Stimulated activated memory B cell treated with anti-CD40 and anti-IgM and Interleukin-4, amounts not matched to agents 10 μg/mL and 1 μg/mL and 100 μg/mL, for 72 hours (primary cell): Measurements from ENCODE around the gene LTA.
A peak's percentile ranks its signal among the peaks of the same experiment; 100 is the strongest.

ENCODE experiments used
- ATAC-seq: fragments of 150-1000 bp; cut with Tn5 transposase; 2 replicates; pipeline ENCODE4 v1.10.0; 2021
- H3K27ac Mint-ChIP-seq: one replicate; pipeline ENCODE4 v1.8.0; 2022; ENCODE audit warnings: mild to moderate bottlenecking, mixed read lengths
- H3K27me3 Mint-ChIP-seq: one replicate; pipeline ENCODE4 v1.8.0; 2022; ENCODE audit warnings: mixed read lengths
- H3K36me3 Mint-ChIP-seq: one replicate; pipeline ENCODE4 v1.8.0; 2022; ENCODE audit warnings: mixed read lengths
- H3K4me1 Mint-ChIP-seq: one replicate; pipeline ENCODE4 v1.8.0; 2022; ENCODE audit warnings: mixed read lengths
- H3K4me3 Mint-ChIP-seq: one replicate; pipeline ENCODE4 v1.8.0; 2022; ENCODE audit warnings: mild to moderate bottlenecking, moderate library complexity, mixed read lengths
- H3K9me3 Mint-ChIP-seq: one replicate; pipeline ENCODE4 v1.8.0; 2022; ENCODE audit warnings: mixed read lengths

LTA gene

DNA sequence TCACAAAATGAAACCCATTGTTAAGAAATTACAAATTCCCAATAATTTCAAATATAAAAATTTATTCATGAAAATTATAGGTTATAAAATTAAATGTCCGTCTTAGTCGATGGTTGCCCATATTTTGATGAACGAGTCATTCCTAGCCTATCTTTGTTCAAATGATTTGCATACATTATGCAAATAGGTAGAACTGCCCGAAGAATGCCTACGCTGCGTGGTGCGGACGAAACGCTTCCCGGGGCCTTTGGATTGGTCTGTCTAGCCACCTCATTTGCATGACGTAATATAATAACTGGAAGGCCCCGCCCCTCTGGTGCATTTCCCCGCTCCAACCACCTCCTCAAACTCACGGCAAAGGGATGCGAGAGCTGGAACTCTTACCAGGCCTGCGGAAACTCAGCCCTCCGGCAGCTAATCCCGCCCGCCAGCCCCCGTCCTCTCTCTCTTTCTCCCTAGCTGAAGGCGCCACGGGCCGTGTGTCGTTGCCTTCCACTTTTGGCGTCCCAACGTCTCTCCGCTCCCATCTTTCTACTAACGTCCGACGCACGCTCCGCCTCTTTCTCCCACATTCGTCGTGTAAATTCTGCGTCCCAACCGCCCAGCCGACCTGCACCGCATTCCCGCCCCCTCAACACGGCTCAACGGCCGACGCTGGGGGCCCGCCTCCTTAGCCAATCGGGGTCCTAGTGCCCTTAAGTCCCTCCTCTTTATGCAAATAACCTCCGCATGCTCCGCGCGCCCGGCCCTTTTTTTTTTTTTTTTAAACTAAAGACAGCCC, 47.9 kb downstream of the LTA start:
- peak; percentile 96 for ATAC-seq
- H3K4me1 Mint-ChIP-seq, result peaks cover 36% of the 10 kb centered on the region
- no peaks in the 10 kb centered on the region for H3K9me3 Mint-ChIP-seq
- peaks cover 24% of the 10 kb centered on the region for H3K36me3 Mint-ChIP-seq
- no peaks in the 10 kb centered on the region for H3K27me3 Mint-ChIP-seq
- peak overlapping the region; percentile 82 for H3K4me3 Mint-ChIP-seq
- H3K27ac Mint-ChIP-seq, result peak overlapping the region; percentile 88

DNA sequence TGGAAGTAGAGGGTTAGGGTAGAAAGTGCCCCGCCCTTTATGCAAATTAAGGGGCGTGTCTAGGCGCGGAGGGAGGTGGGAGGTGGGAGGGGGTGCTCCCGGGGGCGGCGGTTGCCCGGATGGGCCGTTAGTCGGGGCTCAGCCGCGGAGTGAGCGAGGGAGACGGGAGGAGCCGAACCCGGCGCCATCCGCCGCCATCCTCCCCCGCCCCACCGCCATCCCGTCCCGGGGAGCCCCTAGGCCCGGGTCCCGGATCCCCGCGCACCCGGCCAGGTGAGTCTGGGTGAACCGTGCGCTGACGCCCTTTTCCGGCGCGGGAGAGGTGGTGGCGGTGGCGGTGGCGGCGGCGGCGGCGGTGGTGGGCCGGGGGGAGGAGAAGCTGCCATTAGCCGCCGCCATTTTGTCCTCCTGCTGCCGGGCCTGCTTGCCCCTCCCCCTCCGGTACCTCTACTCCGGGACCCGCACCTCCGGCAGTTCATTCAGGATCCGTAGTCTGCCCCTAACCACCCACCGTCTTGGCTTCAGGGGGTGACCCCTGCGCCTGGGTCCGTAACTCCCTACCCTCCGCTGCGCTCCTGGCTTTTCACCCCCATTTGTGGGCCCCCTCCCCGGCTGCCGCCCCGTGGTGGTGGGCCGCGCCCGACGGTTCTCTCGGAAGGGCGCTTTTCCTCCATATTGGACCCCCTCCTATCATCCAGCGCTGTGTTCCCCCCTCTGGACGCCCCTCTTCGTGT, 48.7 kb downstream of the LTA start, which contains the start of gene PRRC2A:
Gene PRRC2A, plus strand, starts transcription at position 130 of the 734 bp plus-strand sequence. CDS start 2,075 bp downstream, outside the sequence.
- Mint-ChIP-seq H3K27me3 (no peaks in the 10 kb centered on the region), H3K36me3 (peaks cover 32% of the 10 kb centered on the region), H3K27ac (peak within 1 kb of the TSS; percentile 88), H3K4me1 (peaks cover 29% of the 10 kb centered on the region), H3K9me3 (no peaks in the 10 kb centered on the region), H3K4me3 (peak within 1 kb of the TSS; percentile 82)
- ATAC-seq, result peak; percentile 58

DNA sequence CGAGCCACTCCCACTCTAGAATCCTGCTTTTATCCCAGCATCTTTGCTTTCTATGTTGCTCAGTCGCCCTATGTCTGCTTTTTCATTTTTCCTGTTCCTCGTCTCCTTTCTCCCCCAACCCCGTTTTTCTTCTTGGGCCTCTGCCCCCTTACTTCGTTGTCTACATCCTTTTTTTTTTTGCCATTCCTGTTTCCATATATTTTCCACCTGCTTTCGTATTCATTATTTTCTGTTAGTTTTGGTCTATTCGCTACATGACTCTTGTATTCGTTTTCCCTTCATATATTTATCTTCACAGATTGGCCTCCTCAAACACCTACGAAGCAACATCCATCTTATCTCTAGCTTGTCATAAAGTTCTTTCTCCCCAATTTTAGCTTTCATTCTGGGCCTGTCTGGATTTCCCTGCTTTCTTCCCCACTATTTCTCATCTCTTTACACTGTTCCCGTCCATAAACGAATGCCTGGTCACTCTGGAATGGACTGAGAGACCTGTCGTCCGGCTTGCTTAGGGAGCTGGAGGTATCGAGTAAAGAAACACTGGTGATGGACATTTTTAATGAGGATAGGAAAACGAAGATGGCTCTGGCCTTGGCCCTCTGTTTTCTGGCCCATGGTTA, 49.3 kb downstream of the LTA start:
- no peak for ATAC-seq
- Mint-ChIP-seq H3K27ac (peak overlapping the region; percentile 88), H3K9me3 (no peaks in the 10 kb centered on the region), H3K4me3 (peak overlapping the region; percentile 82), H3K36me3 (peaks cover 39% of the 10 kb centered on the region), H3K27me3 (no peaks in the 10 kb centered on the region), H3K4me1 (peaks cover 22% of the 10 kb centered on the region)

DNA sequence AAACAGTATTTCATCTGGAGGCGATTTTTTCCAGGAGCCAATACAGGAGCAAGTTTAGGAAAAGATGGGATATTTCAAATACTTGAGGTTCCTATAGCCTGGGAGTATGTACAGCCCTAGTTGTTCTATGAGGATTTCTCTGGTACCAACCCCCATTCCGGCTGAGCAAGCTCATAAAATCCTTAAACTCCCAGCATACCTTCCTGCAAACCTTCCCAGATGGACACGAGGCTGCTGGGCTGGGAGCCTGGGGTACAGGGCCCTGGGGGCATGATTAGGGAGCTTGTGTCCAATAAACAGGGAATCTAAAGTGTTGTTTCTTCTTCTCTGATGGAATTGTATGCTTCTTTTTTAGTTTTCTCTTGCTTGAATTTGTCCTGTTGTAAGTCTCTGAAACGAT, 49.9 kb downstream of the LTA start:
- H3K4me3 Mint-ChIP-seq, result peak overlapping the region; percentile 82
- H3K27me3 Mint-ChIP-seq, result no peaks in the 10 kb centered on the region
- H3K9me3 Mint-ChIP-seq, result no peaks in the 10 kb centered on the region
- peaks cover 44% of the 10 kb centered on the region for H3K36me3 Mint-ChIP-seq
- H3K27ac Mint-ChIP-seq, result peak overlapping the region; percentile 88
- ATAC-seq, result no peak
- H3K4me1 Mint-ChIP-seq, result peaks cover 18% of the 10 kb centered on the region

DNA sequence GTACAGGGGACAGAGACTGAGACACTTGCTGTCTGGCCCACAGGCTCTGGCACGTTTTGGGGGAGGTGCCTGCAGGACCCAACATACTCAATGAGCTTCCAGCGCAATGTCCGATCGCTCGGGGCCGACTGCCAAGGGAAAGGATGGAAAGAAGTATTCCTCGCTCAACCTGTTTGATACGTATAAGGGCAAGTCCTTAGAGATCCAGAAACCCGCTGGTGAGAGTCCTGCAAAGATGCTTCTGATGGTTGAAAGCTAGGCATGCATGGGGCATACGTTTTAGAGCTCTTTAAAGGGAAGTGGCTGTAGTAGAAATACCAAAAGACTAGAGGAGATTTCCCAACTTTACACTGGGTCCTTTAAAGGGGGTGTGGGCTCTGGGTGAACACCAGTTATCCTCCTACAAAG, 50.6 kb downstream of the LTA start:
- no peak for ATAC-seq
- peaks cover 22% of the 10 kb centered on the region for H3K4me1 Mint-ChIP-seq
- peak overlapping the region; percentile 82 for H3K4me3 Mint-ChIP-seq
- H3K9me3 Mint-ChIP-seq, result no peaks in the 10 kb centered on the region
- no peaks in the 10 kb centered on the region for H3K27me3 Mint-ChIP-seq
- H3K27ac Mint-ChIP-seq, result peak overlapping the region; percentile 88
- H3K36me3 Mint-ChIP-seq, result peaks cover 51% of the 10 kb centered on the region
